ENCODE data around the gene B4GALNT2.

The B4GALNT2 gene

GRCh38 chr17:49198211-49198610 lies 65.6 kb downstream of the B4GALNT2 start:
- ChIA-PET CTCF (no interaction called here), POLR2A (interaction anchor here (0.8 kb wide), 1 partner anchor 358 kb away, joined by 3 read pairs; no protein-coding TSS in a partner anchor)
- TF ChIP-seq ZNF384 (IDR thresholded peaks at IDR 0.05) = no peak
- no peak for TF ChIP-seq PKNOX1 (IDR thresholded peaks at IDR 0.05)
- no peak for DNase-seq (ENCODE audit: extremely low spot score)

DNA sequence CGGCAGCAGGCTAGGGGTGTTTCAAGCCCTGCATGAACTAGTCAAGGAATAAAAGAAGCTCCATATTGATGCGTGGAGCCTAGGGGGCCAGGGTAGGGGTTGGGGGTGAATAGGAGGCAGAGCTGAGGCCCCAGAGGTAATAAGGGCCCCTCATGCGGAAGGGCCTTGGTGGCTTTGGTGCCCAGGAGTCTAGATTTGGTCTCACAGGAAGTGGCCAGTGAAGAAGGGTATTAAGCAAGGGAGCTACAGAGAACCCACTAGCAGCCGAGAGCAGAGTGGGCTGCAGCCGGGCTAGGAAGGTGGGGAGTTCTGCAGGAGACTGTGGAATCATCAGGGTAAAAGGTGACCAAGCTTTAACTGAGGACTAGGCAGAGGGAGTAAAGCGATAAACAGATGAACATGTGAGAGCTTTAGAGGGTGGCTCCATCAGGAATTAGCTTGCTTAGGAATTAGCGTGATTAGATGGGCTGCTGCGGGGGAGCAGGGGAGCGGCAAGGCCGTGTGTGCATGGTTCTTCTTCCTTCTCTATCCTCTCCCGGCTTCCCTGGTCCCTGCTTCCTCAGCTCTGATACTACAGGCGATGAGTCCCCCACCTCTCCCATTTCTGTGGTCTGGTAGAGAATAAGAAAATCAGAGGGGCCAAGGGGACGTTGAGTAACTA lies 68.0 kb downstream of the B4GALNT2 start:
- TF ChIP-seq PKNOX1 (IDR thresholded peaks at IDR 0.05) = no peak
- TF ChIP-seq ZNF384 (IDR thresholded peaks at IDR 0.05) = no peak
- TF ChIP-seq FOXA1 (IDR thresholded peaks at IDR 0.05) = no peak
- no peak for TF ChIP-seq ELF4 (IDR thresholded peaks at IDR 0.05)
- no peak for TF ChIP-seq FOXK2 (IDR thresholded peaks at IDR 0.05)
- no peak for TF ChIP-seq FOXM1 (IDR thresholded peaks at IDR 0.05; ENCODE audit: borderline replicate concordance)
- no peak for TF ChIP-seq BHLHE40 (IDR thresholded peaks at IDR 0.05; ENCODE audit: borderline replicate concordance)
- POLR2A ChIA-PET = interaction anchor here (1.1 to 2.0 kb wide), 2 partner anchors 9 kb away, joined by 4 to 10 read pairs; partner anchors contain the start of genes ABI3 and GNGT2
- DNase-seq (ENCODE audit: extremely low spot score) = no peak
- CTCF ChIA-PET = no interaction called here

DNA sequence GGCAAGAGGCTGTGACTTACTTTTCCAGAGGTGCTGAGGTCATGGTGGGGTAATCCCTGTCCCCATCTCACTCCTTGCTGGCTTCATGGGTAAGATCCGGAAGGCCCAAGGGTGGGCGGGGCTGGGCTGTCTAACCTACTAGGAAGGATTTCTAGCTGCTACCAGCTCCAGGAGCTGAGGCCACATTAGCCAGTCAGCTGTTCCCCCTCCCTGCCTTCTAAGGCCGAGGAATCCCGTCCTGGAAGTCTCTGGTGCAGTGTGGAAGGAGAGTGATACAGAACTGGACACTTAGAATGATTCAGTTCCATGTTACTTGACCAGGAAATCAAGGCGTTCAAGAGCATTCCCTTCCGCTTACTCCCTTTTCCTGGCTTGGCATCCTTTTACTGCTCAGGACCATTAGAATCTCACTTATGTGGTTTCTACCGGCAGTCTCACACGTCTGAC lies 68.9 kb downstream of the B4GALNT2 start:
- no peak for TF ChIP-seq ELF4 (IDR thresholded peaks at IDR 0.05)
- no peak for TF ChIP-seq FOXK2 (IDR thresholded peaks at IDR 0.05)
- TF ChIP-seq FOXA1 (IDR thresholded peaks at IDR 0.05) = no peak
- DNase-seq (ENCODE audit: extremely low spot score) = no peak
- CTCF ChIA-PET = no interaction called here
- POLR2A ChIA-PET = interaction anchor here (2.0 kb wide), 1 partner anchor 9 kb away, joined by 10 read pairs; no protein-coding TSS in a partner anchor

DNA sequence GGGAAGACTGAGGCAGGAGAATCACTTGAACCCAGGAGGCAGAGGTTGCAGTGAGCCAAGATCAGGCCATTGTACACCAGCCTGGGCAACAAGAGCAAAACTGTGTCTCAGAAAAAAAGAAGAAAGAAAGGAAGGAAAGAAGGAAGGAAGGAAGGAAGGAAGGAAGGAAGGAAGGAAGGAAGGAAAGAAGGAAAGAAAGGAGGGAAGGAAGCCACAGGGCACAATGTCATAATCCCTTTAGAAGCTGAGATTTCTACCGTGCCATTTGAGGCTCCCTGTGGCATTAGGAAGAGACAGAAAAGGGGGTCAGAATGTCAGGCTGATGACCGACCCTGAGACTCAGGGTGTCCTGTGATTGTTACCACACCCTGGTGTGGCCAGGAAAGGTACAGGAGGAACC lies 71.2 kb downstream of the B4GALNT2 start:
- TF ChIP-seq FOXK2 (IDR thresholded peaks at IDR 0.05) = no peak
- no peak for TF ChIP-seq BHLHE40 (IDR thresholded peaks at IDR 0.05; ENCODE audit: borderline replicate concordance)
- TF ChIP-seq ARNT (IDR thresholded peaks at IDR 0.05) = no peak
- no peak for TF ChIP-seq FOXA1 (IDR thresholded peaks at IDR 0.05)
- TF ChIP-seq NFRKB (IDR thresholded peaks at IDR 0.05) = no peak
- no peak for TF ChIP-seq TARDBP (IDR thresholded peaks at IDR 0.05)
- no peak for TF ChIP-seq ZNF384 (IDR thresholded peaks at IDR 0.05)
- TF ChIP-seq HDGF (IDR thresholded peaks at IDR 0.05; ENCODE audit: borderline replicate concordance) = no peak
- ChIA-PET CTCF (no interaction called here), POLR2A (interaction anchor here (2.5 kb wide), 1 partner anchor 11 kb away, joined by 9 read pairs; no protein-coding TSS in a partner anchor)
- DNase-seq (ENCODE audit: extremely low spot score) = no peak

- CTCF ChIA-PET = no interaction called here
- TF ChIP-seq NFRKB (IDR thresholded peaks at IDR 0.05) = no peak
- no peak for TF ChIP-seq ELF4 (IDR thresholded peaks at IDR 0.05)
- TF ChIP-seq L3MBTL2 (conservative IDR thresholded peaks at IDR 0.05) = no peak
- TF ChIP-seq ARNT (IDR thresholded peaks at IDR 0.05) = no peak
- TF ChIP-seq SP1 (IDR thresholded peaks at IDR 0.05) = no peak
- no peak for TF ChIP-seq CTBP1 (IDR thresholded peaks at IDR 0.05; ENCODE audit: borderline replicate concordance)
- no peak for TF ChIP-seq FOXK2 (IDR thresholded peaks at IDR 0.05)
- no peak for TF ChIP-seq HDGF (IDR thresholded peaks at IDR 0.05; ENCODE audit: borderline replicate concordance)
- no peak for TF ChIP-seq PKNOX1 (IDR thresholded peaks at IDR 0.05)
- TF ChIP-seq SUZ12 (IDR thresholded peaks at IDR 0.05) = no peak
- TF ChIP-seq FOXM1 (IDR thresholded peaks at IDR 0.05; ENCODE audit: borderline replicate concordance) = no peak
- no peak for TF ChIP-seq FOXA1 (IDR thresholded peaks at IDR 0.05)
- no peak for TF ChIP-seq ZNF384 (IDR thresholded peaks at IDR 0.05)
- no peak for TF ChIP-seq TARDBP (IDR thresholded peaks at IDR 0.05)
- TF ChIP-seq BHLHE40 (IDR thresholded peaks at IDR 0.05; ENCODE audit: borderline replicate concordance) = no peak
- POLR2A ChIA-PET = interaction anchor here (2.5 kb wide), 1 partner anchor 12 kb away, joined by 9 read pairs; no protein-coding TSS in a partner anchor
- no peak for DNase-seq (ENCODE audit: extremely low spot score)
Measured at GRCh38 chr17:49204516-49204915, 71.9 kb downstream of the B4GALNT2 start.

DNA sequence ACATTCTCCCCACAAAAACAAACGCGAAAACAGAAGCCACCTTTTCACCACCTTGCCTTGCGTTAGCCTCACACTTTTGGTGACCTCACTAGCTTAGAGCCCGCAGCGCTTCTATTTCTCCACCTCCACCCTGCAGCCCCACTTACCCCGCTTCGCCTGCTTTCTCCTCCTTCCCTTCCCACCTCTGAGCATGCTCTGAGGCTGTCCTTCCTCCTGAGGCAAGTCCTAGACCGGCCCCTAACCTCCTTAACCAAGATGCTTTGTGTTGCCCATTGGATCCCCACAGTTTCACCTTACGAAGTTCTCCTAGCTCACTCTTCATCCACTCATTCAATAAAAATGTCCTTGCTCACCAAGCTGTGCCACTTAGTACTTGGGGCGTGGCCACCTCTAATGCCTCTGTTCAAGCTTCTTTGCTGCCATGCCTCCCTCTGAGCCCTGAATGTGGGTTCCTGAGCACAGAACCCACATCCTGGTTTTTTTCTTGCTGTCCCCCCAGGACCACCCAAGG lies 76.5 kb downstream of the B4GALNT2 start:
- CTCF ChIA-PET = no interaction called here
- TF ChIP-seq CTBP1 (IDR thresholded peaks at IDR 0.05; ENCODE audit: borderline replicate concordance) (no peak), BHLHE40 (IDR thresholded peaks at IDR 0.05; ENCODE audit: borderline replicate concordance) (no peak)
- DNase-seq (ENCODE audit: extremely low spot score) = no peak
- POLR2A ChIA-PET = interaction anchor here (1.1 kb wide), 1 partner anchor 16 kb away, joined by 4 read pairs; no protein-coding TSS in a partner anchor
